HEK293 (cell line): Measurements from ENCODE around the gene MPC2.

Experiments used
- CTCF ChIA-PET: fragments of 350-600 bp; formaldehyde crosslinking; extraction: SDS; loops from one replicate; lab custom pipeline; 2021; ENCODE audit warnings: antibody characterized with exemption; lab: Yijun Ruan, JAX
- POLR2A ChIA-PET: fragments of 300-600 bp; formaldehyde crosslinking; extraction: SDS; loops from one replicate; lab custom pipeline; 2020; ENCODE audit warnings: antibody characterized with exemption, inconsistent platforms; lab: Yijun Ruan, JAX
- H3K27ac ChIP-seq: fragments of 200-500 bp; sonication (Bioruptor generic); 2 replicates; pipeline ENCODE4 v1.5.1; 2014; ENCODE audit warnings: low read depth, low read length, control low read depth, inconsistent platforms; ENCODE audit errors: extremely low read depth
- H3K36me3 ChIP-seq, 2 experiments: fragments of 200-500 bp in 1 of 2; sonication (Bioruptor generic) in 1 of 2; 1 replicate in 1 of 2; 2 replicates in 1 of 2; pipeline ENCODE4 v1.5.1; 2014 to 2017; ENCODE audit warnings: inconsistent platforms in 2 of 2, low read length in 2 of 2; ENCODE audit not compliant: control insufficient read depth in 2 of 2, insufficient read depth in 1 of 2
- H3K4me1 ChIP-seq: fragments of 200-500 bp; sonication (Bioruptor generic); 2 replicates; pipeline ENCODE4 v1.5.1; 2014; ENCODE audit warnings: mild to moderate bottlenecking, low read length, inconsistent platforms; ENCODE audit not compliant: control insufficient read depth, insufficient read depth
- H3K4me3 ChIP-seq: 2 replicates; pipeline ENCODE4 v1.5.1; 2011; ENCODE audit warnings: low read depth, mild to moderate bottlenecking, control low read depth, low read length, moderate library complexity
- H3K9me3 ChIP-seq: fragments of 200-500 bp; sonication (Bioruptor generic); 2 replicates; pipeline ENCODE4 v1.5.1; 2014; ENCODE audit warnings: low read depth, low read length, inconsistent platforms; ENCODE audit not compliant: control insufficient read depth, insufficient read depth
- OSR2 ChIP-seq: fragments of 450-650 bp; formaldehyde crosslinking; IDR thresholded peaks from 2 replicates; pipeline ENCODE4 v1.5.1; 2016; ENCODE audit warnings: missing biosample characterization, missing genetic modification characterization
- SCRT1 ChIP-seq: fragments of 450-650 bp; formaldehyde crosslinking; IDR thresholded peaks from 2 replicates; pipeline ENCODE4 v1.5.1; 2016; ENCODE audit warnings: missing biosample characterization, missing genetic modification characterization, borderline replicate concordance
- WT1 ChIP-seq: fragments of 450-650 bp; formaldehyde crosslinking; IDR thresholded peaks from 2 replicates; pipeline ENCODE4 v1.5.1; 2016; ENCODE audit warnings: missing biosample characterization, missing genetic modification characterization
- ZBTB7A ChIP-seq: fragments of 450-650 bp; formaldehyde crosslinking; IDR thresholded peaks from 2 replicates; pipeline ENCODE4 v1.5.1; 2016; ENCODE audit warnings: low read depth, missing biosample characterization, missing genetic modification characterization
- ZIC2 ChIP-seq: fragments of 450-650 bp; formaldehyde crosslinking; IDR thresholded peaks from 2 replicates; pipeline ENCODE4 v1.5.1; 2016; ENCODE audit warnings: missing biosample characterization, missing genetic modification characterization
- ZNF174 ChIP-seq: fragments of 450-650 bp; formaldehyde crosslinking; IDR thresholded peaks from 2 replicates; pipeline ENCODE4 v1.5.0; 2017; ENCODE audit warnings: missing biosample characterization, mild to moderate bottlenecking, missing genetic modification characterization
- ZNF341 ChIP-seq: fragments of 450-650 bp; formaldehyde crosslinking; IDR thresholded peaks from 2 replicates; pipeline ENCODE4; 2016; ENCODE audit warnings: low read depth, missing biosample characterization, missing genetic modification characterization
- ZNF621 ChIP-seq: fragments of 450-650 bp; formaldehyde crosslinking; IDR thresholded peaks from 2 replicates; pipeline ENCODE4 v1.5.1; 2017; ENCODE audit warnings: missing biosample characterization, missing genetic modification characterization
- ZNF785 ChIP-seq: fragments of 450-650 bp; formaldehyde crosslinking; IDR thresholded peaks from 2 replicates; pipeline ENCODE4 v1.5.1; 2016; ENCODE audit warnings: missing biosample characterization, missing genetic modification characterization
- ZSCAN30 ChIP-seq: fragments of 450-650 bp; IDR thresholded peaks from 2 replicates; pipeline ENCODE4 v1.5.1; 2018; ENCODE audit warnings: missing biosample characterization, mild to moderate bottlenecking, missing genetic modification characterization, moderate library complexity
- TF ChIP-seq, protein P1 (sequence below): fragments of 450-650 bp; formaldehyde crosslinking; IDR thresholded peaks from 2 replicates; pipeline ENCODE4 v1.5.1; 2016; ENCODE audit warnings: missing biosample characterization, missing genetic modification characterization
- TF ChIP-seq, protein P2 (sequence below): fragments of 450-650 bp; formaldehyde crosslinking; IDR thresholded peaks from 2 replicates; pipeline ENCODE4 v1.5.1; 2016; ENCODE audit warnings: missing biosample characterization, missing genetic modification characterization
- TF ChIP-seq, protein P3 (sequence below): fragments of 450-650 bp; formaldehyde crosslinking; IDR thresholded peaks from 2 replicates; pipeline ENCODE4 v1.5.1; 2016; ENCODE audit warnings: missing biosample characterization, missing genetic modification characterization, borderline replicate concordance
- TF ChIP-seq, protein P4 (sequence below): fragments of 450-650 bp; formaldehyde crosslinking; IDR thresholded peaks from 2 replicates; pipeline ENCODE4 v1.5.1; 2016; ENCODE audit warnings: missing biosample characterization, missing genetic modification characterization
- TF ChIP-seq, protein P5 (sequence below): fragments of 450-650 bp; formaldehyde crosslinking; IDR thresholded peaks from 2 replicates; pipeline ENCODE4 v1.5.1; 2017; ENCODE audit warnings: missing biosample characterization, missing genetic modification characterization
- TF ChIP-seq, protein P6 (sequence below): fragments of 450-650 bp; formaldehyde crosslinking; IDR thresholded peaks from 2 replicates; pipeline ENCODE4 v1.5.1; 2017; ENCODE audit warnings: missing biosample characterization, missing genetic modification characterization
- TF ChIP-seq, protein P7 (sequence below): fragments of 450-650 bp; formaldehyde crosslinking; IDR thresholded peaks from 2 replicates; pipeline ENCODE4 v1.5.1; 2016; ENCODE audit warnings: missing biosample characterization, missing genetic modification characterization

Gene MPC2

DNA sequence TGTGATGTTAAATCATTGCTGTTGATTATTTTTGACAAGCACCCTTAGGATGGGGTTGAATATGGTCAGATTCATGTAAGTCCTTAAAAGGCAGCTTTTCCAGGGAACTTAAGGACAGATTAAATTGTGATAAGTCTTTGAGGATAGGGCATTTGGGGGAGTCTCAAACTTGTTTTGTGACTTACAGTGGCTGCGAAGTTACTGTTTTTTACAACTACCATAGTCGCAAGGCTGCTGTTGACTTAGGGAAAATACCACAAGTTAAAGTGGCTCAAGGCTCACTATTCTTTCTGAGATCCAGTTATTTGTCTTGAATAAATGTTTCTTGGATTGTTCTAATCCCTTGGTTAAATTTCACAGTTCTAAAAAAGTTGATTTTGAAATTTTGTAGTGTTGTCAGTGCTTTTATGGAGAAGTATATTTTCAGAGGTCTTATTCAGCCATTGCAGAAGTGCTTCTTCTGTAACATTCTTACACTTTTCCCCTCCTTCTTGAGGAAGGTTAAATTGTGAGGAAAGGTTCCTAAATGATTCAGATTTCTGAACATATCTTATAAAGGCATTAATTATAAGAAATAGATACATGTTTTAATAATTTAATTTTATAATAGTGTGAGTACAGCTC, 47.0 kb upstream of the MPC2 start:
- ChIA-PET CTCF (no interaction called here), POLR2A (no interaction called here)
- Histone ChIP-seq H3K36me3 (no peaks in the 10 kb centered on the region), H3K4me3 (no peak overlapping the region), H3K4me1 (no peaks in the 10 kb centered on the region), H3K9me3 (no peaks in the 10 kb centered on the region), H3K27ac (no peak overlapping the region)
- TF ChIP-seq SCRT1 (no peak), ZNF174 (no peak), ZNF341 (tag by site-specific recombination) (no peak), ZSCAN30 (no peak), OSR2 (tag by site-specific recombination) (no peak)

DNA sequence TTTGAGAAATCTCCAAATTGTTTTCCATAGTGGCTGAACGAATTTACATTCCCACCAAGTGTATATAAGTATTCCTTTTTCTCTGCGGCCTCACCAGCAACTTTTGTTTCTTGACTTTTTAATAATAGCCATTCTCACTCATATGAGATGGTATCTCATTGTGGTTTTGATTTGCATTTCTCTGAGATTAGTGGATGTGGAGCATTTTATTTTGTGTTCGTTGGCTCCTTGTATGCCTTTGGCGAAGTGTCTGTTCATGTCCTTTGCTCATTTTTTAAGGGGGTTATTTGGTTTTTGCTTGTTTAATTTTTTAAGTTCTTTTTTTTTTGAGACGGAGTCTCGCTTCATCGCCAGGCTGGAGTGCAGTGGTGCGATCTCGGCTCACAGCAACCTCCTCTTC, 45.1 kb upstream of the MPC2 start:
- H3K9me3 ChIP-seq = no peaks in the 10 kb centered on the region
- H3K36me3 ChIP-seq = peaks cover 5 to 6% of the 10 kb centered on the region in 2 experiments; a peak in 2 of 3 replicates
- ChIA-PET CTCF (interaction anchor here (0.6 to 0.7 kb wide), 2 partner anchors 184 to 715 kb away, joined by 3 read pairs; no protein-coding TSS in a partner anchor), POLR2A (no interaction called here)
- no peaks in the 10 kb centered on the region for H3K4me1 ChIP-seq
- no peak overlapping the region for H3K4me3 ChIP-seq
- no peak overlapping the region for H3K27ac ChIP-seq
- TF ChIP-seq, protein P1, sequence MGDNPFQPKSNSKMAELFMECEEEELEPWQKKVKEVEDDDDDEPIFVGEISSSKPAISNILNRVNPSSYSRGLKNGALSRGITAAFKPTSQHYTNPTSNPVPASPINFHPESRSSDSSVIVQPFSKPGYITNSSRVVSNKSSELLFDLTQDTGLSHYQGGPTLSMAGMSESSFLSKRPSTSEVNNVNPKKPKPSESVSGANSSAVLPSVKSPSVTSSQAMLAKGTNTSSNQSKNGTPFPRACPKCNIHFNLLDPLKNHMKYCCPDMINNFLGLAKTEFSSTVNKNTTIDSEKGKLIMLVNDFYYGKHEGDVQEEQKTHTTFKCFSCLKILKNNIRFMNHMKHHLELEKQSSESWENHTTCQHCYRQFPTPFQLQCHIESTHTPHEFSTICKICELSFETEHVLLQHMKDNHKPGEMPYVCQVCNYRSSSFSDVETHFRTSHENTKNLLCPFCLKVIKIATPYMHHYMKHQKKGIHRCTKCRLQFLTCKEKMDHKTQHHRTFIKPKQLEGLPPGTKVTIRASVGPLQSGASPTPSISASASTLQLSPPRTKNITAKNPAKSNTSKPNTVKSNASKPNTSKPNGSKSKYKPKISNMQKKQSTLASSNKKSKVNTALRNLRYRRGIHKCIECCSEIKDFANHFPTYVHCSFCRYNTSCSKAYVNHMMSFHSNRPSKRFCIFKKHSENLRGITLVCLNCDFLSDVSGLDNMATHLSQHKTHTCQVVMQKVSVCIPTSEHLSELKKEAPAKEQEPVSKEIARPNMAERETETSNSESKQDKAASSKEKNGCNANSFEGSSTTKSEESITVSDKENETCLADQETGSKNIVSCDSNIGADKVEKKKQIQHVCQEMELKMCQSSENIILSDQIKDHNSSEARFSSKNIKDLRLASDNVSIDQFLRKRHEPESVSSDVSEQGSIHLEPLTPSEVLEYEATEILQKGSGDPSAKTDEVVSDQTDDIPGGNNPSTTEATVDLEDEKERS (tag by site-specific recombination) = no peak
- TF ChIP-seq, protein P2, sequence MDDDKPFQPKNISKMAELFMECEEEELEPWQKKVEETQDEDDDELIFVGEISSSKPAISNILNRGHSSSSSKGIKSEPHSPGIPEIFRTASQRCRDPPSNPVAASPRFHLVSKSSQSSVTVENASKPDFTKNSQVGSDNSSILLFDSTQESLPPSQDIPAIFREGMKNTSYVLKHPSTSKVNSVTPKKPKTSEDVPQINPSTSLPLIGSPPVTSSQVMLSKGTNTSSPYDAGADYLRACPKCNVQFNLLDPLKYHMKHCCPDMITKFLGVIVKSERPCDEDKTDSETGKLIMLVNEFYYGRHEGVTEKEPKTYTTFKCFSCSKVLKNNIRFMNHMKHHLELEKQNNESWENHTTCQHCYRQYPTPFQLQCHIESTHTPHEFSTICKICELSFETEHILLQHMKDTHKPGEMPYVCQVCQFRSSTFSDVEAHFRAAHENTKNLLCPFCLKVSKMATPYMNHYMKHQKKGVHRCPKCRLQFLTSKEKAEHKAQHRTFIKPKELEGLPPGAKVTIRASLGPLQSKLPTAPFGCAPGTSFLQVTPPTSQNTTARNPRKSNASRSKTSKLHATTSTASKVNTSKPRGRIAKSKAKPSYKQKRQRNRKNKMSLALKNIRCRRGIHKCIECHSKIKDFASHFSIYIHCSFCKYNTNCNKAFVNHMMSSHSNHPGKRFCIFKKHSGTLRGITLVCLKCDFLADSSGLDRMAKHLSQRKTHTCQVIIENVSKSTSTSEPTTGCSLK (tag by site-specific recombination) = no peak
- no peak for TF ChIP-seq ZNF621 (tag by site-specific recombination)
- TF ChIP-seq, protein P3, sequence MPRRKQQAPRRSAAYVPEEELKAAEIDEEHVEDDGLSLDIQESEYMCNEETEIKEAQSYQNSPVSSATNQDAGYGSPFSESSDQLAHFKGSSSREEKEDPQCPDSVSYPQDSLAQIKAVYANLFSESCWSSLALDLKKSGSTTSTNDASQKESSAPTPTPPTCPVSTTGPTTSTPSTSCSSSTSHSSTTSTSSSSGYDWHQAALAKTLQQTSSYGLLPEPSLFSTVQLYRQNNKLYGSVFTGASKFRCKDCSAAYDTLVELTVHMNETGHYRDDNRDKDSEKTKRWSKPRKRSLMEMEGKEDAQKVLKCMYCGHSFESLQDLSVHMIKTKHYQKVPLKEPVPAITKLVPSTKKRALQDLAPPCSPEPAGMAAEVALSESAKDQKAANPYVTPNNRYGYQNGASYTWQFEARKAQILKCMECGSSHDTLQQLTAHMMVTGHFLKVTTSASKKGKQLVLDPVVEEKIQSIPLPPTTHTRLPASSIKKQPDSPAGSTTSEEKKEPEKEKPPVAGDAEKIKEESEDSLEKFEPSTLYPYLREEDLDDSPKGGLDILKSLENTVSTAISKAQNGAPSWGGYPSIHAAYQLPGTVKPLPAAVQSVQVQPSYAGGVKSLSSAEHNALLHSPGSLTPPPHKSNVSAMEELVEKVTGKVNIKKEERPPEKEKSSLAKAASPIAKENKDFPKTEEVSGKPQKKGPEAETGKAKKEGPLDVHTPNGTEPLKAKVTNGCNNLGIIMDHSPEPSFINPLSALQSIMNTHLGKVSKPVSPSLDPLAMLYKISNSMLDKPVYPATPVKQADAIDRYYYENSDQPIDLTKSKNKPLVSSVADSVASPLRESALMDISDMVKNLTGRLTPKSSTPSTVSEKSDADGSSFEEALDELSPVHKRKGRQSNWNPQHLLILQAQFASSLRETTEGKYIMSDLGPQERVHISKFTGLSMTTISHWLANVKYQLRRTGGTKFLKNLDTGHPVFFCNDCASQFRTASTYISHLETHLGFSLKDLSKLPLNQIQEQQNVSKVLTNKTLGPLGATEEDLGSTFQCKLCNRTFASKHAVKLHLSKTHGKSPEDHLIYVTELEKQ (tag by site-specific recombination) = no peak
- TF ChIP-seq, protein P4, sequence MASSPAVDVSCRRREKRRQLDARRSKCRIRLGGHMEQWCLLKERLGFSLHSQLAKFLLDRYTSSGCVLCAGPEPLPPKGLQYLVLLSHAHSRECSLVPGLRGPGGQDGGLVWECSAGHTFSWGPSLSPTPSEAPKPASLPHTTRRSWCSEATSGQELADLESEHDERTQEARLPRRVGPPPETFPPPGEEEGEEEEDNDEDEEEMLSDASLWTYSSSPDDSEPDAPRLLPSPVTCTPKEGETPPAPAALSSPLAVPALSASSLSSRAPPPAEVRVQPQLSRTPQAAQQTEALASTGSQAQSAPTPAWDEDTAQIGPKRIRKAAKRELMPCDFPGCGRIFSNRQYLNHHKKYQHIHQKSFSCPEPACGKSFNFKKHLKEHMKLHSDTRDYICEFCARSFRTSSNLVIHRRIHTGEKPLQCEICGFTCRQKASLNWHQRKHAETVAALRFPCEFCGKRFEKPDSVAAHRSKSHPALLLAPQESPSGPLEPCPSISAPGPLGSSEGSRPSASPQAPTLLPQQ (tag by site-specific recombination) = no peak
- TF ChIP-seq ZNF785 (tag by site-specific recombination) = no peak
- TF ChIP-seq, protein P5, sequence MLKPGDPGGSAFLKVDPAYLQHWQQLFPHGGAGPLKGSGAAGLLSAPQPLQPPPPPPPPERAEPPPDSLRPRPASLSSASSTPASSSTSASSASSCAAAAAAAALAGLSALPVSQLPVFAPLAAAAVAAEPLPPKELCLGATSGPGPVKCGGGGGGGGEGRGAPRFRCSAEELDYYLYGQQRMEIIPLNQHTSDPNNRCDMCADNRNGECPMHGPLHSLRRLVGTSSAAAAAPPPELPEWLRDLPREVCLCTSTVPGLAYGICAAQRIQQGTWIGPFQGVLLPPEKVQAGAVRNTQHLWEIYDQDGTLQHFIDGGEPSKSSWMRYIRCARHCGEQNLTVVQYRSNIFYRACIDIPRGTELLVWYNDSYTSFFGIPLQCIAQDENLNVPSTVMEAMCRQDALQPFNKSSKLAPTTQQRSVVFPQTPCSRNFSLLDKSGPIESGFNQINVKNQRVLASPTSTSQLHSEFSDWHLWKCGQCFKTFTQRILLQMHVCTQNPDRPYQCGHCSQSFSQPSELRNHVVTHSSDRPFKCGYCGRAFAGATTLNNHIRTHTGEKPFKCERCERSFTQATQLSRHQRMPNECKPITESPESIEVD (tag by site-specific recombination) = no peak
- TF ChIP-seq ZIC2 (tag by site-specific recombination) = no peak
- TF ChIP-seq, protein P6, sequence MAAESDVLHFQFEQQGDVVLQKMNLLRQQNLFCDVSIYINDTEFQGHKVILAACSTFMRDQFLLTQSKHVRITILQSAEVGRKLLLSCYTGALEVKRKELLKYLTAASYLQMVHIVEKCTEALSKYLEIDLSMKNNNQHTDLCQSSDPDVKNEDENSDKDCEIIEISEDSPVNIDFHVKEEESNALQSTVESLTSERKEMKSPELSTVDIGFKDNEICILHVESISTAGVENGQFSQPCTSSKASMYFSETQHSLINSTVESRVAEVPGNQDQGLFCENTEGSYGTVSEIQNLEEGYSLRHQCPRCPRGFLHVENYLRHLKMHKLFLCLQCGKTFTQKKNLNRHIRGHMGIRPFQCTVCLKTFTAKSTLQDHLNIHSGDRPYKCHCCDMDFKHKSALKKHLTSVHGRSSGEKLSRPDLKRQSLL (tag by site-specific recombination) = no peak
- no peak for TF ChIP-seq ZBTB7A (tag by site-specific recombination)
- TF ChIP-seq, protein P7, sequence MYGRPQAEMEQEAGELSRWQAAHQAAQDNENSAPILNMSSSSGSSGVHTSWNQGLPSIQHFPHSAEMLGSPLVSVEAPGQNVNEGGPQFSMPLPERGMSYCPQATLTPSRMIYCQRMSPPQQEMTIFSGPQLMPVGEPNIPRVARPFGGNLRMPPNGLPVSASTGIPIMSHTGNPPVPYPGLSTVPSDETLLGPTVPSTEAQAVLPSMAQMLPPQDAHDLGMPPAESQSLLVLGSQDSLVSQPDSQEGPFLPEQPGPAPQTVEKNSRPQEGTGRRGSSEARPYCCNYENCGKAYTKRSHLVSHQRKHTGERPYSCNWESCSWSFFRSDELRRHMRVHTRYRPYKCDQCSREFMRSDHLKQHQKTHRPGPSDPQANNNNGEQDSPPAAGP = no peak
- no peak for TF ChIP-seq WT1 (tag by site-specific recombination)
